Kidney epithelial cell (primary cell): ENCODE data around the gene GCSH. TPM values are rescaled to one million over a fixed set of nuclear protein-coding genes. Genes with fewer than 3 reads are reported as not detected.

Experiments used
- DNase-seq: peaks from one replicate; pipeline ENCODE4 v3.0.0-alpha.2; 2010; ENCODE audit warnings: low read depth
- H3K27me3 ChIP-seq: 2 replicates; pipeline ENCODE4 v1.6.0; 2011; ENCODE audit warnings: low read length; ENCODE audit not compliant: control insufficient read depth, insufficient read depth
- H3K36me3 ChIP-seq: 2 replicates; pipeline ENCODE4 v1.5.1; 2011; ENCODE audit warnings: low read length; ENCODE audit not compliant: control insufficient read depth, insufficient read depth
- H3K4me3 ChIP-seq: 2 replicates; pipeline ENCODE4 v1.5.1; 2011; ENCODE audit warnings: low read depth, mild to moderate bottlenecking, control low read depth, low read length
- CTCF ChIP-seq: IDR thresholded peaks from 2 replicates; pipeline ENCODE4 v1.5.1; 2011; ENCODE audit warnings: mild to moderate bottlenecking, moderate library complexity, low read length, control low read depth, inconsistent platforms; ENCODE audit not compliant: insufficient read depth, poor library complexity, severe bottlenecking
- total RNA-seq: library from RNA; depleted of rRNA; stranded (reverse); fragments of >200 nt; gene quantifications from 2 replicates; pipeline ENCODE4 v1.2.3, GENCODE V29; 2015

GCSH gene
- total RNA-seq, 1 donor from 2014 or later: 34.0 TPM

- Histone ChIP-seq H3K36me3 (no peaks in the 10 kb centered on the region), H3K4me3 (no peak overlapping the region), H3K27me3 (no peaks in the 10 kb centered on the region)
- no peak for TF ChIP-seq CTCF
- DNase-seq: no peak
Measured at GRCh38 chr16:81060576-81061306, 35.5 kb downstream of the GCSH start.

GRCh38 chr16:81053761-81054160, 42.4 kb downstream of the GCSH start:
- Histone ChIP-seq H3K36me3 (no peaks in the 10 kb centered on the region), H3K27me3 (no peaks in the 10 kb centered on the region), H3K4me3 (no peak overlapping the region)
- no peak for TF ChIP-seq CTCF
- no peak for DNase-seq

GRCh38 chr16:81042821-81043220, 53.4 kb downstream of the GCSH start:
- no peak for TF ChIP-seq CTCF
- no peak for DNase-seq
- Histone ChIP-seq H3K27me3 (no peaks in the 10 kb centered on the region), H3K4me3 (no peak overlapping the region), H3K36me3 (peaks cover 1% of the 10 kb centered on the region)

GRCh38 chr16:81041696-81042095, 54.5 kb downstream of the GCSH start:
- DNase-seq: no peak
- Histone ChIP-seq H3K4me3 (no peak overlapping the region), H3K36me3 (peaks cover 1% of the 10 kb centered on the region), H3K27me3 (no peaks in the 10 kb centered on the region)
- no peak for TF ChIP-seq CTCF

GRCh38 chr16:81040842-81041241, 55.4 kb downstream of the GCSH start:
- peaks cover 1% of the 10 kb centered on the region for H3K36me3 ChIP-seq
- no peak overlapping the region for H3K4me3 ChIP-seq
- no peaks in the 10 kb centered on the region for H3K27me3 ChIP-seq
- no peak for TF ChIP-seq CTCF
- no peak for DNase-seq

- no peak for TF ChIP-seq CTCF
Measured at GRCh38 chr16:81040131-81040530, 56.1 kb downstream of the GCSH start.

More at GRCh38 chr16:81040131-81040530, 56.1 kb downstream of the GCSH start:
- no peak for DNase-seq
- Histone ChIP-seq H3K4me3 (no peak overlapping the region), H3K36me3 (peaks cover 1% of the 10 kb centered on the region), H3K27me3 (no peaks in the 10 kb centered on the region)
